HL-60 (cell line): ENCODE results near the gene IQSEC1.

Source experiments
- GABPA ChIP-seq: IDR thresholded peaks from 2 replicates; pipeline ENCODE4 v1.6.1; 2012; ENCODE audit warnings: low read depth
- POLR2AphosphoS5 ChIP-seq: IDR thresholded peaks from 2 replicates; pipeline ENCODE4 v1.6.1; 2012; ENCODE audit warnings: low read depth
- SPI1 ChIP-seq: IDR thresholded peaks from 2 replicates; pipeline ENCODE4 v1.6.1; 2012; ENCODE audit warnings: low read depth, mild to moderate bottlenecking, borderline replicate concordance
- TF ChIP-seq, protein P1 (sequence below): IDR thresholded peaks from 2 replicates; pipeline ENCODE4 v1.6.1; 2012; ENCODE audit warnings: low read depth; ENCODE audit not compliant: insufficient replicate concordance
- TF ChIP-seq, protein P2 (sequence below): IDR thresholded peaks from one replicate; pipeline ENCODE4 v1.5.1; 2011; ENCODE audit warnings: low read length, control low read depth, inconsistent platforms; ENCODE audit not compliant: insufficient read depth

DNA sequence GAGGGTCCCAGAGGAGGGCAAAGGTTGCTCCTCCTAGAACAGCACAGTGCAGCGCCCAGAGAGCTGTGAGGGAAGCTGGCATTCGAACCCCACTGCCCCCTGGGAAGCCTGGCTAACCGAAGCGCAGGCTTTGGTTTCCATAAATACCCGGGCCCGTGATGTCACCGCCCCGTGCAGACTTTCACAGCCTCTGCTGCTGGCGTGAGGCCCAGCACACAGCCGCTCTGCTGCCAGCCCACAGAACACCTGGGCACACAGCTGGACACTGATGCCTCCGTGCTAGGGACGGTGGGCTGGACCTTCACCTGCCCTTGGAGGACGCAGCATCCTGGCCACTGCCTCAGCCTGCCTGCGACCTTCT is 1.0 kb downstream of the IQSEC1 start:
- TF ChIP-seq POLR2AphosphoS5 (no peak), SPI1 (no peak), GABPA (no peak)
- TF ChIP-seq, protein P1, sequence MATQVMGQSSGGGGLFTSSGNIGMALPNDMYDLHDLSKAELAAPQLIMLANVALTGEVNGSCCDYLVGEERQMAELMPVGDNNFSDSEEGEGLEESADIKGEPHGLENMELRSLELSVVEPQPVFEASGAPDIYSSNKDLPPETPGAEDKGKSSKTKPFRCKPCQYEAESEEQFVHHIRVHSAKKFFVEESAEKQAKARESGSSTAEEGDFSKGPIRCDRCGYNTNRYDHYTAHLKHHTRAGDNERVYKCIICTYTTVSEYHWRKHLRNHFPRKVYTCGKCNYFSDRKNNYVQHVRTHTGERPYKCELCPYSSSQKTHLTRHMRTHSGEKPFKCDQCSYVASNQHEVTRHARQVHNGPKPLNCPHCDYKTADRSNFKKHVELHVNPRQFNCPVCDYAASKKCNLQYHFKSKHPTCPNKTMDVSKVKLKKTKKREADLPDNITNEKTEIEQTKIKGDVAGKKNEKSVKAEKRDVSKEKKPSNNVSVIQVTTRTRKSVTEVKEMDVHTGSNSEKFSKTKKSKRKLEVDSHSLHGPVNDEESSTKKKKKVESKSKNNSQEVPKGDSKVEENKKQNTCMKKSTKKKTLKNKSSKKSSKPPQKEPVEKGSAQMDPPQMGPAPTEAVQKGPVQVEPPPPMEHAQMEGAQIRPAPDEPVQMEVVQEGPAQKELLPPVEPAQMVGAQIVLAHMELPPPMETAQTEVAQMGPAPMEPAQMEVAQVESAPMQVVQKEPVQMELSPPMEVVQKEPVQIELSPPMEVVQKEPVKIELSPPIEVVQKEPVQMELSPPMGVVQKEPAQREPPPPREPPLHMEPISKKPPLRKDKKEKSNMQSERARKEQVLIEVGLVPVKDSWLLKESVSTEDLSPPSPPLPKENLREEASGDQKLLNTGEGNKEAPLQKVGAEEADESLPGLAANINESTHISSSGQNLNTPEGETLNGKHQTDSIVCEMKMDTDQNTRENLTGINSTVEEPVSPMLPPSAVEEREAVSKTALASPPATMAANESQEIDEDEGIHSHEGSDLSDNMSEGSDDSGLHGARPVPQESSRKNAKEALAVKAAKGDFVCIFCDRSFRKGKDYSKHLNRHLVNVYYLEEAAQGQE = no peak
- TF ChIP-seq, protein P2, sequence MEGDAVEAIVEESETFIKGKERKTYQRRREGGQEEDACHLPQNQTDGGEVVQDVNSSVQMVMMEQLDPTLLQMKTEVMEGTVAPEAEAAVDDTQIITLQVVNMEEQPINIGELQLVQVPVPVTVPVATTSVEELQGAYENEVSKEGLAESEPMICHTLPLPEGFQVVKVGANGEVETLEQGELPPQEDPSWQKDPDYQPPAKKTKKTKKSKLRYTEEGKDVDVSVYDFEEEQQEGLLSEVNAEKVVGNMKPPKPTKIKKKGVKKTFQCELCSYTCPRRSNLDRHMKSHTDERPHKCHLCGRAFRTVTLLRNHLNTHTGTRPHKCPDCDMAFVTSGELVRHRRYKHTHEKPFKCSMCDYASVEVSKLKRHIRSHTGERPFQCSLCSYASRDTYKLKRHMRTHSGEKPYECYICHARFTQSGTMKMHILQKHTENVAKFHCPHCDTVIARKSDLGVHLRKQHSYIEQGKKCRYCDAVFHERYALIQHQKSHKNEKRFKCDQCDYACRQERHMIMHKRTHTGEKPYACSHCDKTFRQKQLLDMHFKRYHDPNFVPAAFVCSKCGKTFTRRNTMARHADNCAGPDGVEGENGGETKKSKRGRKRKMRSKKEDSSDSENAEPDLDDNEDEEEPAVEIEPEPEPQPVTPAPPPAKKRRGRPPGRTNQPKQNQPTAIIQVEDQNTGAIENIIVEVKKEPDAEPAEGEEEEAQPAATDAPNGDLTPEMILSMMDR = no peak
